Prostate gland (tissue), 2 donors: Measurements from ENCODE around the gene RBM20.

Experiments used
- CTCF ChIP-seq, 4 experiments: fragments of 200-600 bp in 2 of 4; fragments of 450-650 bp in 2 of 4; sonication (generic) in 2 of 4; IDR thresholded peaks; 1 replicate in 3 of 4; 2 replicates in 1 of 4; pipeline ENCODE4 v1.5.1; 2016 to 2019; ENCODE audit warnings: antibody characterized with exemption in 4 of 4, mild to moderate bottlenecking in 2 of 4, moderate library complexity in 2 of 4
- POLR2A ChIP-seq: fragments of 450-650 bp; IDR thresholded peaks from one replicate; pipeline ENCODE4 v1.6.1; 2016; ENCODE audit warnings: antibody characterized with exemption, mild to moderate bottlenecking
- POLR2AphosphoS5 ChIP-seq: sonication (generic); formaldehyde crosslinking; IDR thresholded peaks from one replicate; pipeline ENCODE4 v1.6.1; 2017; ENCODE audit warnings: antibody characterized with exemption

- TF ChIP-seq CTCF (IDR thresholded peaks at IDR 0.05), result no peak
- no peak for TF ChIP-seq POLR2A
- peak; percentile 23 for TF ChIP-seq POLR2AphosphoS5
Observed at GRCh38 chr10:110632591-110633215, 11.4 kb upstream of the RBM20 start.
